ENCODE measurements around the gene GARS1. TPM values are rescaled to one million over a fixed set of nuclear protein-coding genes. Genes with fewer than 3 reads are reported as not detected.

GARS1 gene
- total RNA-seq, 1 experiment from 2014 or later = 274 TPM

GRCh38 chr7:30595436-30596013 is 847 bp downstream of the GARS1 start:
- H3K9me2 ChIP-seq (ENCODE audit: insufficient read depth) = no peaks in the 10 kb centered on the region
- no peaks in the 10 kb centered on the region for H3K9me3 ChIP-seq (ENCODE audit: insufficient read depth, low read depth)
- peak overlapping the region; percentile 84 for H3K4me2 ChIP-seq
- no peaks in the 10 kb centered on the region for H3K27me3 ChIP-seq (ENCODE audit: insufficient read depth, low read depth)
- peak overlapping the region; percentile 91 for H2AFZ ChIP-seq
- H4K20me1 ChIP-seq (ENCODE audit: insufficient read depth) = peaks cover 44% of the 10 kb centered on the region
- H3F3A ChIP-seq (ENCODE audit: insufficient read depth, low read depth) = peaks cover 23% of the 10 kb centered on the region; the same call in 1 of the 2 replicates
- intact Hi-C loops (cut with micrococcal nuclease; ENCODE audit: unreplicated experiment) = loop anchor here (2.0 to 10.0 kb wide), 3 partner anchors 15 to 91 kb away; partner anchors contain the start of gene GGCT
- TF ChIP-seq CTCF (conservative IDR thresholded peaks at IDR 0.05) (no peak), EZH2 (IDR thresholded peaks at IDR 0.05; ENCODE audit: low read depth) (no peak)
- ChIA-PET POLR2A (ENCODE audit: unreplicated experiment) (no interaction called here), CTCF (no interaction called here)
- H3K4me1 ChIP-seq (replicated peaks; ENCODE audit: insufficient read depth) = peaks cover 22% of the 10 kb centered on the region
- peaks cover 49% of the 10 kb centered on the region for H3K36me3 ChIP-seq (ENCODE audit: low read depth)
- TSS peak; percentile 59 for BruUV-seq (replicated peaks)
- peak overlapping the region; percentile 77 for H3K4me3 ChIP-seq
- DNase-seq = no peak
- H3K79me2 ChIP-seq (ENCODE audit: low read depth) = peaks cover 93% of the 10 kb centered on the region
- peak overlapping the region; percentile 83 for H3K27ac ChIP-seq

- peaks cover 22% of the 10 kb centered on the region for H3K4me1 ChIP-seq (replicated peaks; ENCODE audit: insufficient read depth)
- peak overlapping the region; percentile 84 for H3K4me2 ChIP-seq
- no peaks in the 10 kb centered on the region for H3K9me3 ChIP-seq (ENCODE audit: insufficient read depth, low read depth)
- peaks cover 49% of the 10 kb centered on the region for H4K20me1 ChIP-seq (ENCODE audit: insufficient read depth)
- peaks cover 54% of the 10 kb centered on the region for H3K36me3 ChIP-seq (ENCODE audit: low read depth)
- H3K79me2 ChIP-seq (ENCODE audit: low read depth) = peaks cover 93% of the 10 kb centered on the region
- H3K9me2 ChIP-seq (ENCODE audit: insufficient read depth) = no peaks in the 10 kb centered on the region
- peak overlapping the region; percentile 77 for H3K4me3 ChIP-seq
- TF ChIP-seq EZH2 (IDR thresholded peaks at IDR 0.05; ENCODE audit: low read depth) (no peak), CTCF (conservative IDR thresholded peaks at IDR 0.05) (peak; percentile 45; the same call in 1 of the 2 replicates)
- POLR2A ChIA-PET (ENCODE audit: unreplicated experiment) = no interaction called here
- BruUV-seq (replicated peaks) = no TSS peak
- peak overlapping the region; percentile 83 for H3K27ac ChIP-seq
- no peaks in the 10 kb centered on the region for H3K27me3 ChIP-seq (ENCODE audit: insufficient read depth, low read depth)
- DNase-seq = peak; percentile 26 to 72
- CTCF ChIA-PET = no interaction called here
- intact Hi-C loops (cut with micrococcal nuclease; ENCODE audit: unreplicated experiment) = loop anchor here (2.0 to 10.0 kb wide), 2 partner anchors 15 to 91 kb away; partner anchors contain the start of gene GGCT
- H2AFZ ChIP-seq = peak overlapping the region; percentile 91; the same call in 1 of the 2 replicates
- H3F3A ChIP-seq (ENCODE audit: insufficient read depth, low read depth) = peaks cover 28% of the 10 kb centered on the region; the same call in 1 of the 2 replicates
Measured at GRCh38 chr7:30596014-30596641, 1.4 kb downstream of the GARS1 start.

DNA sequence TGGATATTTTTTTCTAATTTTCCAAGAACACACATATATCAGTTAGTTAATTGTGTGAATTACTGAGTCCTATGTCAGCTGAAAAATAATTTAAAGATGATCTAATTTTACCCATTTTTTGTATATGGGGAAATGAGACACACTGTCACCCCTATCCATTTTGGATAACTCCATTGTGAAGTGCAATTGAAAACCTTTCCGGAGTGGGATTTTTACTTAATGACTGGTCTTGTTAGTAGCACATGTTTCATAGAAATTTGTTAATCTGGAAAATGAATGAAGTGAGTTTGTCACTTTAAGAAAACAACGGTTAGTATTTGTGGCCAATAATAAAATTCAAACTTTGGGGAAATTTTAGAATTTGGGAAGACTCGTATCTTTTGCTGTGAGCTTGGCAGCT is 2.0 kb downstream of the GARS1 start:
- no TSS peak for BruUV-seq (replicated peaks)
- POLR2A ChIA-PET (ENCODE audit: unreplicated experiment) = no interaction called here

More for the DNA sequence above, 2.0 kb downstream of the GARS1 start:
- intact Hi-C loops (cut with micrococcal nuclease; ENCODE audit: unreplicated experiment) = loop anchor here (2.0 to 10.0 kb wide), 2 partner anchors 14 to 92 kb away; partner anchors contain the start of gene GGCT
- peak overlapping the region; percentile 83 for H3K27ac ChIP-seq
- TF ChIP-seq EZH2 (IDR thresholded peaks at IDR 0.05; ENCODE audit: low read depth) = no peak
- TF ChIP-seq CTCF (conservative IDR thresholded peaks at IDR 0.05) = no peak
- no peak for DNase-seq
- no peak overlapping the region for H2AFZ ChIP-seq
- no peaks in the 10 kb centered on the region for H3K27me3 ChIP-seq (ENCODE audit: insufficient read depth, low read depth)
- H4K20me1 ChIP-seq (ENCODE audit: insufficient read depth) = peaks cover 55% of the 10 kb centered on the region
- CTCF ChIA-PET = interaction anchor here (0.6 kb wide), 1 partner anchor 343 kb away, joined by 3 read pairs; no protein-coding TSS in a partner anchor
- peaks cover 22% of the 10 kb centered on the region for H3K4me1 ChIP-seq (replicated peaks; ENCODE audit: insufficient read depth)
- no peaks in the 10 kb centered on the region for H3K9me2 ChIP-seq (ENCODE audit: insufficient read depth)
- peaks cover 93% of the 10 kb centered on the region for H3K79me2 ChIP-seq (ENCODE audit: low read depth)
- H3K36me3 ChIP-seq (ENCODE audit: low read depth) = peaks cover 59% of the 10 kb centered on the region
- peak overlapping the region; percentile 84 for H3K4me2 ChIP-seq
- no peaks in the 10 kb centered on the region for H3K9me3 ChIP-seq (ENCODE audit: insufficient read depth, low read depth)
- peaks cover 28% of the 10 kb centered on the region; the same call in 1 of the 2 replicates for H3F3A ChIP-seq (ENCODE audit: insufficient read depth, low read depth)
- H3K4me3 ChIP-seq = peak overlapping the region; percentile 77
